HG03460 (cell line): ENCODE measurements around the gene IFFO2.
A peak's percentile ranks its signal among the peaks of the same experiment; 100 is the strongest.

Experiments
- ATAC-seq: cut with Tn5 transposase; IDR thresholded peaks from one replicate; pipeline ENCODE4 v1.9.1; 2021; ENCODE audit not compliant: unreplicated experiment

The IFFO2 gene

GRCh38 chr1:18972991-18973390 lies 16.5 kb upstream of the IFFO2 start:
- no peak for ATAC-seq

GRCh38 chr1:18972531-18972930 lies 16.1 kb upstream of the IFFO2 start:
- ATAC-seq, result no peak

GRCh38 chr1:18970762-18971161 lies 14.3 kb upstream of the IFFO2 start:
- ATAC-seq, result no peak

GRCh38 chr1:18970358-18970757 lies 13.9 kb upstream of the IFFO2 start:
- no peak for ATAC-seq

GRCh38 chr1:18967066-18967690 lies 10.7 kb upstream of the IFFO2 start:
- ATAC-seq, result no peak

- no peak for ATAC-seq
Measured at GRCh38 chr1:18965206-18966173, 9.0 kb upstream of the IFFO2 start.

- ATAC-seq, result no peak
Measured at GRCh38 chr1:18963968-18964367, 7.5 kb upstream of the IFFO2 start.

GRCh38 chr1:18962855-18963737 lies 6.6 kb upstream of the IFFO2 start:
- ATAC-seq, result no peak

- no peak for ATAC-seq
Measured at GRCh38 chr1:18962121-18962721, 5.7 kb upstream of the IFFO2 start.

- no peak for ATAC-seq
Measured at GRCh38 chr1:18960821-18961220, 4.3 kb upstream of the IFFO2 start.

GRCh38 chr1:18960409-18960808 lies 3.9 kb upstream of the IFFO2 start:
- no peak for ATAC-seq

- no peak for ATAC-seq
Measured at GRCh38 chr1:18959591-18959990, 3.1 kb upstream of the IFFO2 start.

GRCh38 chr1:18957532-18958300 lies 1.2 kb upstream of the IFFO2 start:
- ATAC-seq, result no peak

GRCh38 chr1:18957136-18957521 lies 653 bp upstream of the IFFO2 start:
- no peak for ATAC-seq

GRCh38 chr1:18955441-18956192 lies 859 bp downstream of the IFFO2 start:
- peak; percentile 20 for ATAC-seq

- no peak for ATAC-seq
Measured at GRCh38 chr1:18955131-18955440, 1.4 kb downstream of the IFFO2 start.

GRCh38 chr1:18954270-18955071 lies 2.0 kb downstream of the IFFO2 start:
- ATAC-seq, result no peak

GRCh38 chr1:18953731-18954231 lies 2.7 kb downstream of the IFFO2 start:
- ATAC-seq, result no peak
